Activated CD4-positive, alpha-beta T cell treated with anti-CD3 and anti-CD28 coated beads, Interleukin-2, amount 10 ng/mL, durations not matched to agents 24 days and 14 days (primary cell): ENCODE data around the gene NXPH1. TPM values are rescaled to one million over a fixed set of nuclear protein-coding genes. Genes with fewer than 3 reads are reported as not detected.

ENCODE experiments used
- DNase-seq: peaks from one replicate; pipeline ENCODE4 v3.0.0; 2022
- H3K27ac Mint-ChIP-seq: one replicate; pipeline ENCODE4 v1.8.0; 2022; ENCODE audit warnings: mild to moderate bottlenecking, mixed read lengths
- H3K27me3 Mint-ChIP-seq: one replicate; pipeline ENCODE4 v1.8.0; 2022; ENCODE audit warnings: mixed read lengths
- H3K36me3 Mint-ChIP-seq: one replicate; pipeline ENCODE4 v1.8.0; 2022; ENCODE audit warnings: low read depth, mild to moderate bottlenecking, mixed read lengths
- H3K4me1 Mint-ChIP-seq: one replicate; pipeline ENCODE4 v1.8.0; 2021; ENCODE audit warnings: mixed read lengths
- H3K4me3 Mint-ChIP-seq: one replicate; pipeline ENCODE4 v1.8.0; 2022; ENCODE audit warnings: mild to moderate bottlenecking, moderate library complexity, mixed read lengths
- H3K9me3 Mint-ChIP-seq: one replicate; pipeline ENCODE4 v1.8.0; 2021; ENCODE audit warnings: mixed read lengths
- intact Hi-C: fragments of 100-400 bp; cut with micrococcal nuclease; formaldehyde crosslinking; loops from one replicate; pipeline ENCODE4 v1.15.1; 2023
- total RNA-seq: library from RNA; stranded (reverse); gene quantifications from 2 replicates; pipeline ENCODE4 v1.2.3, GENCODE V29; 2022

Gene NXPH1
- total RNA-seq, 1 donor from 2014 or later, result not detected

GRCh38 chr7:8443576-8444467 lies 10.4 kb downstream of the NXPH1 start:
- Mint-ChIP-seq H3K4me3 (no peak overlapping the region), H3K36me3 (peaks cover 2% of the 10 kb centered on the region), H3K4me1 (peaks cover 2% of the 10 kb centered on the region), H3K9me3 (peaks cover 17% of the 10 kb centered on the region), H3K27ac (no peak overlapping the region), H3K27me3 (peaks cover 49% of the 10 kb centered on the region)
- DNase-seq, result peak; percentile 58
- intact Hi-C loops, result no loop called here

DNA sequence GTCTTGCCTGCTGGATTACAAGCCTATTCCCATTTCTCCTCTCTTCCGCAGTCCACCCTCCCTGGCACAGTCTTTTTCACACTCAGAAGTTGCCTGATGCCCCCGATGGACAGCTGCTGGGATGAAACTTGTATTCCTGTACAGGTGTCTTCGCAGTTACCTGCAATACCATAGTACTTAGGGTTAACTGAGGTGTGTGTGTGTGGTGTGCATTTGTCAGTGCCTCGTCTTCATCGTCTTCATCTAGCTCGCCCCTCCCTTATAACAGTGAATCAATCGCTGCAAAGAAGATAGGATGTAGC lies 11.0 kb downstream of the NXPH1 start:
- Mint-ChIP-seq H3K36me3 (peaks cover 2% of the 10 kb centered on the region), H3K9me3 (peaks cover 17% of the 10 kb centered on the region), H3K27me3 (peaks cover 49% of the 10 kb centered on the region), H3K27ac (no peak overlapping the region), H3K4me1 (peaks cover 2% of the 10 kb centered on the region), H3K4me3 (no peak overlapping the region)
- DNase-seq, result no peak
- intact Hi-C loops, result no loop called here

DNA sequence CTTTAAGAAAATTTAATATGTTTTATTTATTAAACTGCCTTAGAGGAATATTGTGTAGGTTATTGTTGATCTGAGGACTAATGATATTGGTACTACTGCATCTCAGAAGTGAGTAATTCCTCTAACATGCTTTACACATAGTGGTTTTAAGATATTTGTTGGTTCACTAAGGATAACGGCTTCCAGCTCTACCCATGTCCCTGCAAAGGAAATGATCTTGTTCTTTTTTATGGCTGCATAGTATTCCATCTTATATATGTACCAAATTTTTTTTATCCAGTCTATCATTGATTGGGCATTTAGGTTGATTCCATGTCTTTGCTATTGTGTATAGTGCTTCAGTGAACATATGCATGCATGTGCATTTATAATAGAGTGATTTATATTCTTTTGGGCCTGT lies 20.1 kb downstream of the NXPH1 start:
- Mint-ChIP-seq H3K4me1 (no peaks in the 10 kb centered on the region), H3K9me3 (peaks cover 5% of the 10 kb centered on the region), H3K27ac (no peak overlapping the region), H3K4me3 (no peak overlapping the region), H3K36me3 (no peaks in the 10 kb centered on the region), H3K27me3 (no peaks in the 10 kb centered on the region)
- DNase-seq, result no peak
- intact Hi-C loops, result no loop called here

DNA sequence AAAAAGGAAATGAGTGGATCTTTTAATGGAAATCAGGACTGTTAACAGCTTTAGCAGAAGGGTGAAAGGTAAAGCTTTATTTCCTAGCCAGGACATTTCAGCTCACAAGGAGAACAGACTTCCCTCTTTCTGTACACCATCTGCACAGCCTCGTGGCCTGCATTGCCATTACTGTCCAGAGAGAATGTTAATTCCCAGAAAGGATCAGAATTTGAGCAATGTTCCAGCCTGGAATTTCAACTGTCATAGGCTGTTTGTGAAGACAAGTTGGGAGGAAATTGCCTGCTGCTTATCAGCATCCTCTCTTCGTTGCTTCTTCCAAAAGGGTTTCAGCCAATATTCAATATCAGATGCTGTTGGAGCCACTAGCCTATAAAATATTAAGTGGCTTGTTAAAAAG lies 22.0 kb downstream of the NXPH1 start:
- peaks cover 5% of the 10 kb centered on the region for H3K9me3 Mint-ChIP-seq
- H3K36me3 Mint-ChIP-seq, result no peaks in the 10 kb centered on the region
- H3K4me1 Mint-ChIP-seq, result no peaks in the 10 kb centered on the region
- intact Hi-C loops, result no loop called here
- no peak for DNase-seq
- no peaks in the 10 kb centered on the region for H3K27me3 Mint-ChIP-seq
- no peak overlapping the region for H3K27ac Mint-ChIP-seq
- no peak overlapping the region for H3K4me3 Mint-ChIP-seq

- no peaks in the 10 kb centered on the region for H3K27me3 Mint-ChIP-seq
- no peaks in the 10 kb centered on the region for H3K4me1 Mint-ChIP-seq
- H3K9me3 Mint-ChIP-seq, result no peaks in the 10 kb centered on the region
- no peak overlapping the region for H3K4me3 Mint-ChIP-seq
- intact Hi-C loops, result no loop called here
- no peak overlapping the region for H3K27ac Mint-ChIP-seq
- DNase-seq, result no peak
- no peaks in the 10 kb centered on the region for H3K36me3 Mint-ChIP-seq
Measured at GRCh38 chr7:8462309-8462708, 28.9 kb downstream of the NXPH1 start.

DNA sequence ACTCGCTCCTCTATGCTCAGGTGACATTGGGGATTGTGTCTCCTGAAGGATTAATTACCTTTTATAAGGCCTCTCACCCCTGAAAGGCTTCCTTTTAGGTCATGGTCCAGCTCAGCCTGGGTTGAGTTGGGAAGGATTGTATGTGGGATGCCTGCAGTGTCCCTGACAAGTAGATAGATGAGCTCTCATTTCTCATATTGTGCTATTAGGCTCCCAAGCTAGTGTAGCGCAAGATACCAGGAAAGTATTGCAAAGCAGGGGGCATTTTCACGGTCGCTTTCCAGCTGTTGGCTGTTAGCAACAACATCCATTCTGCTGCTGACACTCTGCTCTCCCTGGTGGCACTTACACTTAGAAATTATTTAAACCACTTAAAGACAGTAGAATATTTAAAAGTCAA lies 31.9 kb downstream of the NXPH1 start:
- H3K36me3 Mint-ChIP-seq, result no peaks in the 10 kb centered on the region
- no peaks in the 10 kb centered on the region for H3K4me1 Mint-ChIP-seq
- no peak overlapping the region for H3K4me3 Mint-ChIP-seq
- intact Hi-C loops, result no loop called here
- DNase-seq, result no peak
- no peaks in the 10 kb centered on the region for H3K9me3 Mint-ChIP-seq
- no peaks in the 10 kb centered on the region for H3K27me3 Mint-ChIP-seq
- no peak overlapping the region for H3K27ac Mint-ChIP-seq

DNA sequence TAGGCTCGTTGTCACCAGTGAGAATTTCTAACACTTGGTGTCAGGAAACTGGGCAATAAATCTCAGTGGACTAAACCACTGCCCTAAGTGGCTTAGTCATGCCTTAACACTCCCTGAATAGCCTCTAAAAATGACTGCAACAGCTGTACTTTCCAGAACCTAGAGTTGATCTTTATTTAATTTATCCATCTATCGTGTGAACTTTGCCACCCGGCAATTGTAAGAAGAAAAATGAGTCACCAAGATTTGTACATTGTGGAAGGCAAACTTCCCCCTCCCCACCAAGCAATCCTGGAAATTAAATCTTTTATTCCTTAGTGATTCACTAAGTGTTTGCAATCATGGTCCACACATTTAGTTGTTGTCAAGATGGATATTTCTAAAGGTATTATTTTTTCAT lies 47.1 kb downstream of the NXPH1 start:
- H3K36me3 Mint-ChIP-seq, result no peaks in the 10 kb centered on the region
- H3K4me3 Mint-ChIP-seq, result no peak overlapping the region
- intact Hi-C loops, result no loop called here
- H3K4me1 Mint-ChIP-seq, result no peaks in the 10 kb centered on the region
- DNase-seq, result no peak
- H3K27me3 Mint-ChIP-seq, result no peaks in the 10 kb centered on the region
- no peak overlapping the region for H3K27ac Mint-ChIP-seq
- H3K9me3 Mint-ChIP-seq, result no peaks in the 10 kb centered on the region

GRCh38 chr7:8481096-8481495 lies 47.7 kb downstream of the NXPH1 start:
- Mint-ChIP-seq H3K4me3 (no peak overlapping the region), H3K36me3 (no peaks in the 10 kb centered on the region), H3K27me3 (no peaks in the 10 kb centered on the region), H3K27ac (no peak overlapping the region), H3K9me3 (no peaks in the 10 kb centered on the region), H3K4me1 (no peaks in the 10 kb centered on the region)
- DNase-seq, result no peak
- intact Hi-C loops, result no loop called here

DNA sequence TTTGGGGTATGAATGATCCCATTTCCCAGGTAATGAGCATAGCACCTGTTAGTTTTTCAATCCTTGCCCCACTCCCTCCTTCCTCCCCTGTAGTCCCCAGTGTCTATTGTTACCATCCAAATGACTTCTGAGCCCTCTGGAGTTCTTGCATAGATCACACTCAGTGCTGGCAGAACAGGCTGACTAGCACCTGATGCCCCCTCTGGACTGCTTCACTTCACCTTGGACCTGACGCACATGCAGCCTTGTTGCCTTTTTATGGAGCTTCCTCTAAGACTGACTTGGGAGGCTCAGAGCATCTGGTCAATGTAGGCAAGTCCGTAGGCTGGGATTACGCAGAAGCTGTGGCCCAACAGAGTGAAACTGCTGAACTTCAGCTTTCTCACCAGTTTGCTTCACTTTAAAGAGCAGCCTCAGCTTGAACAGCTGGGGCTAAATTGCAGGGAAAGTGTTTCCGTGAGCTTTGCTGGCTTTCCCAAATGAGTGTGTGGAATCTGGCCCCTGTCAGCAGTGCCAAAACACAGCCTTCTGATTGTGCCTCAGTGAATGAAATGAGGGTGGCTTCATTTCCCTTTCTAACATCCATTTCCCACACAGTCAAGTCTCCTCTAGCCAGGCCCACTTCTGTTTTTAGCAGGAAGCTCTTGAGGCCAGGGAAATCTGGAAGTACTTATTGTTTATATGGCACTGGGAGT lies 48.5 kb downstream of the NXPH1 start:
- Mint-ChIP-seq H3K4me3 (no peak overlapping the region), H3K9me3 (no peaks in the 10 kb centered on the region)
- intact Hi-C loops, result no loop called here

DNA sequence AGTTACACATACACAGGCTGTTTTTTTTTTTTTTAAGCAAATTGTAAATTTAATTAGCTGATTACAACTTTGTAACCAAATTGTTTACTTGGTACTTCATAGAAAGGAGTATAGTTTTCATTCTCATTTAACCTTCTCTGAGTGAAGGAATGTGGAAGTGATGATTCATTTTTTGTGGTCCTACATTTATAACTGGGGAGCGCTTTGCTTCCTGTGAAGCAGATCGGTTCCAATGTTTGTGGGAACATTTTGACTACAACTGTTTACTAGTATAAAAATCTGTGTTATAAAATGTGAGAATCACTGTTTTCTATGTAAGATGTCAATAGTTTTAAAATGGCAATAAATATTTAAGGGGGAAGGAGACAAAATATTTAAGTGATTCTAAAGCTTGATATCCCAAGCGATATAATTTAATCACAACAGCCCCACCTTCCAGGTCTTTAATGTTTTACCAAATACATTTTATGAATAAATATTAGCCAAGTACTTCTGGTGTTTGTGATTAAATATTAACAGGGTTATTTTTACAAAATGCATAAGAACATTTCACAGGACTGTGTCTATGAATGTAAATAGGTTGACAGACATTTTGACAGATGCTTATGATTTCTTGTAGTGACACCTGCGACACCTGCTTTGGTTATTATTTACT lies 57.1 kb downstream of the NXPH1 start:
- no peak overlapping the region for H3K4me3 Mint-ChIP-seq
- no peak overlapping the region for H3K27ac Mint-ChIP-seq
- intact Hi-C loops, result no loop called here
- H3K9me3 Mint-ChIP-seq, result no peaks in the 10 kb centered on the region
- no peak for DNase-seq
- no peaks in the 10 kb centered on the region for H3K36me3 Mint-ChIP-seq
- no peaks in the 10 kb centered on the region for H3K27me3 Mint-ChIP-seq
- no peaks in the 10 kb centered on the region for H3K4me1 Mint-ChIP-seq

More for the DNA sequence above, 48.5 kb downstream of the NXPH1 start:
- no peak for DNase-seq
- Mint-ChIP-seq H3K4me1 (no peaks in the 10 kb centered on the region), H3K27ac (no peak overlapping the region), H3K36me3 (no peaks in the 10 kb centered on the region), H3K27me3 (no peaks in the 10 kb centered on the region)

DNA sequence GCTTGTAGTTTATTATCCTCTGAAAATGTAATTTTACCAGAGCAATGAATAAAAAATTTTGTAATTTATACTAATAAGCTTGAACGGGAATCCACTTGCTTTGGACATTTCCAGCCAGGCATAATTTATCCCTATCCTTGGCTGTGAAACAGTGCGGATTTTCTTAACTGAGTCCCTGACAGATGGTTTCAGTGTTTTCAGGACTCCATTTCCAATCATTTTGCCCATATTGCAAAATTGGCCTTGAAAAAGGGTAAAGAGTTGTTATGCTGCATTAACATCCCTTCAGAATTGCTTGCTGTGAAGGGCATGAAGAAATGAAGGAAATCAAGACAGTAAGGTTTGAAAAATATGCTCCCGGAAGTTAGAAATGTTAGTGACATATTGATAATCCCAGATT lies 57.7 kb downstream of the NXPH1 start:
- no peak overlapping the region for H3K27ac Mint-ChIP-seq
- no peaks in the 10 kb centered on the region for H3K36me3 Mint-ChIP-seq
- no peaks in the 10 kb centered on the region for H3K9me3 Mint-ChIP-seq
- no peak for DNase-seq
- H3K27me3 Mint-ChIP-seq, result no peaks in the 10 kb centered on the region
- intact Hi-C loops, result no loop called here
- no peaks in the 10 kb centered on the region for H3K4me1 Mint-ChIP-seq
- H3K4me3 Mint-ChIP-seq, result no peak overlapping the region

DNA sequence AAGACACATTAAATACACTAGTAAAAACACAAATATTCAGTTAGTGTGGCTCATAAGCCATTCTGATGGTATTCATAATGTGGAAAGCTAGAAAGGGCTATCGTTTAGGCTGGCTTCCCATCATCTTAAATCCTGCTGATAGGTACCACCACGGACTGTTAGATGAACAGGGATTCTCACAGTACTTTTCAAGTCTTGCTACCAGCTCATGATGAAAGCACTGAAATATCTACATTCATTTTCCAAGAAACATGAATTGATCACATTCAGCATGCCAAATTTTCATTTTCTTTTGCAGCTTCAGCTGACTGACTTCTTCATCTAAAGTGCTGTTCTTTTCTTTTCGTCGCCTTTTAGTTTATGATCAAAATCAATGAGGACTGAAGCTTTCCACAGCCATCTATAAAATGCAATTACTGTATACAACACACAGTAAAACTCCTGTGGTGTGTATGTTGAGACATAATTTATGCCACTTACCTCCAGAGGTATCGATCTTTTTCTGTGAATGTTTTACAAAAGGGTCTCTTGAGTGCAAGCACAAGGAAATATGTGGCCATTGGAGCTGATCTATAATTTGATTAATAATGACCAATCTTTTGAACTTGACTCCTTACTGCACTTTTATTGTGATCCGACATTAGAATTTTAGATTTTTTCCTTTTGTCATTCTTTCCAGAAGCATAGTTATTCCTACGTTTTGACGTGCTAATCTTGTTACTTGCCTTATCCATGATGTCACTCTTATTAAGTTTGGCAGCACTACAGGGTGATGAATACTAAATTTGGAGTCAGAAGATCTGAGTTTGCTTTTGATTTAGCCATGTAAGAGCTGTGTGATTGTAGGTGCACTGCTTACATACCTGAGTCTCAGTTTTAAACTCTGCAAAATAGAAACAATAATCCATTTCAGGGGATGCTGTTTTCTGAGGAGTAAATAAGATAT lies 58.4 kb downstream of the NXPH1 start:
- H3K27me3 Mint-ChIP-seq, result no peaks in the 10 kb centered on the region
- no peak overlapping the region for H3K4me3 Mint-ChIP-seq

GRCh38 chr7:8499128-8499527 lies 65.7 kb downstream of the NXPH1 start:
- Mint-ChIP-seq H3K4me1 (no peaks in the 10 kb centered on the region), H3K27ac (no peak overlapping the region), H3K36me3 (no peaks in the 10 kb centered on the region), H3K27me3 (no peaks in the 10 kb centered on the region), H3K4me3 (no peak overlapping the region), H3K9me3 (no peaks in the 10 kb centered on the region)
- intact Hi-C loops, result no loop called here
- no peak for DNase-seq

More for the DNA sequence above, 58.4 kb downstream of the NXPH1 start:
- no peak for DNase-seq
- Mint-ChIP-seq H3K4me1 (no peaks in the 10 kb centered on the region), H3K9me3 (no peaks in the 10 kb centered on the region), H3K36me3 (no peaks in the 10 kb centered on the region), H3K27ac (no peak overlapping the region)
- intact Hi-C loops, result no loop called here
